Stimulated activated CD4-positive, alpha-beta T cell treated with anti-CD3 and anti-CD28 coated beads, Interleukin-2, amount 100 ng/mL, for 24 hours (primary cell): ENCODE results near the gene CALN1.
"Not testable (repeated sequence)": the region's sequence is repeated elsewhere in the genome, so short reads cannot be mapped to it uniquely, and the experiment has no call there.

Experiments
- DNase-seq, 2 donors: peaks; one replicate each; pipeline ENCODE4 v3.0.0-alpha.2; 2020

The CALN1 gene

DNA sequence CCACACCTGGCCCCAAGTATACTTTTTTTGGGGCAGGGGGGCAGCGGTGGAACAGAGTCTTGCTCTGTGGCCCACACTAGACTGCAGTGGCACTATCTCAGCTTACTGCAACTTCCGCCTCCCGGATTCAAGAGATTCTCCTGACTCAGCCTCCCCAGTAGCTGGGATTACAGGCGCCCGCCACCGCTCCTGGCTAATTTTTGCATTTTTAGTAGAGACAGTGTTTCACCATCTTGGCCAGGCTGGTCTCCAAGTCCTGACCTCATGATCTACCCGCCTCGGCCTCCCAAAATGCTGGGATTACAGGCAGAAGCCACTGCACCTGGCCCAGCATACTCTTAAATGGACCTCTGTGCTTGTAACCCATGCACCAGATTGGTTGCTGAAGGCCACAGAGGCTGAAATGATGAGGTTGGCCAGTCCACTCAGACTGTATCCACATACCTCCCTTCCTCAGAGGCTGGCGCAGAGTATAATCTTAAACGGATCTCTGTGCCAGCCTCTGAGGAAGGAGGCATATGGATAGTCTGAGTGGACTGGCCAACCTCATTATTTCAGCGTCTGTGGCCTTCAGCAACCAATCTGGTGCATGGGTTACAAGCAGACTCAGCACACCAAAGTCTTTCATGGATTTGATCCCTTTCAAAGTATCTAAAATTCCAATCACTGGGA, 3.0 kb downstream of the CALN1 start:
- DNase-seq = no peak

DNA sequence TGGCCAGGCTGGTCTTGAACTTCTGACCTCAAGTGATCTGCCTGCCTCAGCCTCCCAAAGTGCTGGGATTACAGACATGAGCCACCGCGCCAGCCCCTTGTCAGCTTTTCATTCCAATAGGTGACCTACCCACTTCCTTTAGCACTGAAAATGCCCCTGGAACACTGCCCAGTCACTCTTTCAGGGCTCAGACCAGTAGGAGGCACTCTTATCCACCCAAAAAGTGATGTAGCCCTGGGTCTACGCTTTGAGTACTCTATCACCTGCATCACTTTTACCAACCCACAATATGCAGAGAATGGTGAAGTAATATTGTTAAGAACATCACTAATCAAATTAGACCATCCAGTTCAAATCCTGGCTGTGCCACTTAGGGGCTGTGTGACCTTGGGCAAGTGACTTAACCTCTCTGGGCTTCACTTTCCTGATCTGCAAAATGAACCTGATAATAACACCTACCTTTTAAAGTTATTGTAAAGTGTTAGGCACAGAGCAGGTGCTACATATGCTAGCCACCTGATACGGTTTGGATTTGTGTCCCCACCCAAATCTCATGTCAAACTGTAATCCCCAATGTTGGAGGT, 5.2 kb downstream of the CALN1 start:
- no peak for DNase-seq

DNA sequence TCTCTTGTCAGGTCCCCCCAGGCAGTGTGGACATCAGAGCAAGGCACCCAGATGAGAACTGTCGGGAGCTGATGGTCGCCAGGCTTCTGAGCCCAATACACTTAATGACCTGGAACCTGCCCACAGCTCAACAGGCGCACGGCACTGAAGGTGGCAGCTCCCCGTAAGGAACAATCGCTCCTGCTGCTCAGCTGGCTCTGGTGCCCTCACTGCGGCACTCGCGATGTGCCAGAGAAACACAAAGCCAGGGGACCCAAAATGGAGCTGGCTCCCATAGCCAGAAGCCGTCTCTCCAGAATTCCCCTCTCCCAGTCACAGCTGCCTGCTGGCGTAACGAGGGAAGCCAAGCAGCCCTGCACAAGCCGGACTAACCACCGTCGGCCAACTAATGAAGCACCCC, 6.3 kb downstream of the CALN1 start:
- no peak for DNase-seq

DNA sequence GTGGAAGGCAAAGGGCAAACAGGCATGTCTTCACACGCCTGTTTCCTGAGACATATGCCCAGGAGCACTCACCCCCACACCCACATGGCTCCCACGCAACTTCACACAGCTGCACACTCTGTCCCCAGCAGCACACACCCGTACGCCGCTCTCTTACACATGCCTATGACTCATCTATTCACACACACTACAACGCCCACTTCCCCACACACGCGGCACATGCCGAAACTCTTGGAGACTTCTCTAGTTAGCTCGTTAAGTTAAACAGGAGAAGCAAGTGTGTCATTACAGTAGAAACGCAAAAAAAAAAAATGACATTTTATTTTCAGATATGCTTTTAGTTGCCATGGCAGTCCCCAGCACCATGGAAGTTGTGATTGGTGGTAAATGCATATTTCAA, 6.7 kb downstream of the CALN1 start:
- peak in 1 of 2 donors; percentile 3 for DNase-seq

DNA sequence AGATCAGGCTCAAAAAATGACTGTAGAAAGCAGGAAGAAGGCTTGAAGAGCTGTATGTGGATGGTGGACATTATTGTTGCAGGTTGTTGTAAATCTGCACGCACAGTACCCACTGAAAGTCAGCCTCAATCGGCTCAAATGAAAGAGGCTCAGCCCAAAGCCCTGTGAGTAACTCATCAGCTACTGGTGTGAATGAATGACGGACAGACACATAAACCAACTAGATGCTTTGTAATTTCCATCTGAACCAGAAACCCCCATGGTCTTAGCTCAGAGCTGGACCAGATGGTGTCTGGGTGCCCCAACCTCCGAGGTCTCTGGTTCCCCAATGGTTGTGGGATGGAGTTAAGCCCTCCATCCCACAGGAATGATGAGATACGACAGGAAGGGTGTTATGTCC, 7.4 kb downstream of the CALN1 start:
- DNase-seq = no peak

DNA sequence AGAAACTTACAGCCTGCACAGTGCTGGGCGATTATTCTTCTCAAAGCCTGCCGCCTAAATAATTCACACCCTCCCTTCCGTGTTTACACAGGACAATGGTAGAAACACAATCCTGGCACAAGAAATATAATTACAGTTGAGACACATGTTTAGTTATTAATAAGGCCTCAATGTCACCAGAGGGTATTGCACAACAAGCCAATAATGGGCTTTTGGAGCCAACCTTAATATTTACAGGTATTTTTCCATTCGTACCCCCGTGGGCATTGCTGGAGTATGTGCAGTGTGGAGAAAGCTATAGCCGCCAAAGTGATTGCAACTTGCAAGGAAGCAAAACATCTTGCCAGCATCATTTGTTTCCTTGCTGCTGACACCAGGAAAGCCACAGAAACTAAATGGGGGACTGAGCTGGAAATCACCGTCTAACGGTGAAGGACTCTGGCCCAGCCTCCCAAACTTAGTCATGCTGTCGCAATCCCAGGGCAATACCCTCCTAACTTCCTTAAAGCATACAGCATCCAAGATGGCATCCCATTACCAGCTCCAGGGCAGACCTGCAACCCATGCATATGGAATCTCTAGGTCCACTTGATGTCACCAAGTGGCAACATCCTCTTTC, 8.6 kb downstream of the CALN1 start:
- DNase-seq = no peak

DNA sequence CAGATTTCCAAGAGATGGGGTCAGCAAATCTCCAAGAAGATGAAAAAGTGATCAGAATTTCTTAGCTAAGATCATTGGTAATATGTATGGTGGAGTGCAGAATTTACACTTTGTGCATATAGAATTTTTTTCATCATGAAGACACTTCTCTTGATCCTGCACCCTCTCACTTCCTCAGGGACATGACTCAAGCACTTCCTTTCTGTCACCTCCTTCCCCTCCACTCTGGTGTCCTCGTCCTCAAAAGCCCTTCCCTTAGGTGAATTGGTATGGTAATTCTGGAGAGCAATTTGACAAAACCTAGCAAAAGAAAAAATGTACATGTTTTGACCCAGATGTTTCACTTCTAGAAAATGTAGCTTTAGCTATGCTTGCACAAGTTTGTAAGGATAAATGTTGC, 18.1 kb downstream of the CALN1 start:
- no peak for DNase-seq

DNA sequence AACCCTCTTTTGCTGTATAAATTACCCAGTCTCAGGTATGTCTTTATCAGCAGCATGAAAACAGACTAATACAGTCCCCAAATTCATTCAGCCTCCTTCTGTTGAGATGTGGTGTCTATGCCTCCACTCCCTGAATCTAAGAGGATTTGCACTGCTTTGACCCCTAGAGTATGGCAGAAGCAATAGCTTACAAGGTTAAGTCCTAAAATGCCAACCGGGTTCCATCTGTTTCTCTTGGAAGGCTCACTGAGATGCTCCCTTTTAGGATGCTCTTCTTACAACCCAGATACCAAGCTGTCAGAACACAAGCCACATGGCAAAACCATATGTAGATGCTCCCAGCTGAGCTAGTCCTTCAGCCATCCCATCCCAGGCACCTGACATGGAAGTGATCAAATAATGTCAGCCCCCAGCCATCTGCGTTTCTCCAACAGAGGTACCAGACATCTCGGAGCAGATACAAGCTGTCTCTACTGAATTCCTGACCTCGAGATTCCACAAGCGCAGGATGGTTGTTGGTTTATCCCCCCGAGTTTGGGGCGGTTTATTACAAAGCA, 20.2 kb downstream of the CALN1 start:
- DNase-seq = no peak

DNA sequence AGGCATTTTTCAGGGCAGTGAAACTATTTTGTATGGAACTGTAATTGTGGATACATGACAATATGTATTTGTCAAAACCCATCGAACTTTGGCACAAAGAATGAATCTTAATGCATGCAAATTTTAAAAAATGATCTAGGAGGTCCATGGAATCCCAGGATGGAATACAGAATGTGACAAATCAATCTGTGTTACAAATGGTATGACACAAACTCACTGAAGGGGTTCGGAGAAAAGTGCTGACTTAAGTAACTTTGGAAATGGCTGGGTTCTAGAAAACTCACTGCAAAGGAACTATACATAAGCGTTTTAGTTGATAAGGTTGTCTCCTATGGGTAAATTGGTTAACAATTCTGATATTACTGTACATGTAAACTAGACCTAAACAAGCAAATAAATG, 26.0 kb downstream of the CALN1 start:
- no peak for DNase-seq

DNA sequence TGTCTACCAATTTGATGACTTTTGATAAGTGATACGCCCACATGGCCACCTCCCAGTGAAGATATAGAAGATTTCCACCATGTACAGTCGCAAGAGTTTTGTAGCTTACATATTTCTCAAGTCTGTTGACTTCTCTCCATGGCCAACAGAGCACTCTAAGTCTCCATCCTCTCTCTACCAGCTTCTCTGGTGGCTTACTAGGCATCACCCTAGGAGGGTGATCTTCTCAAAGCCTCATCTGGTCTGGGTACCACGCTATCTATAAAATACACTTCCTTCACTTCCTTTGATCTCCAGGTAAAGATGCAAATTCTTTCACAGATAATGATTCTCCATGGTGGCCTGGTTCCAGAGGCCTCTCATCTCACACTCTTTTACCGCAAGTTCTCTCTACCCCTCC, 49.9 kb downstream of the CALN1 start:
- no peak for DNase-seq

DNA sequence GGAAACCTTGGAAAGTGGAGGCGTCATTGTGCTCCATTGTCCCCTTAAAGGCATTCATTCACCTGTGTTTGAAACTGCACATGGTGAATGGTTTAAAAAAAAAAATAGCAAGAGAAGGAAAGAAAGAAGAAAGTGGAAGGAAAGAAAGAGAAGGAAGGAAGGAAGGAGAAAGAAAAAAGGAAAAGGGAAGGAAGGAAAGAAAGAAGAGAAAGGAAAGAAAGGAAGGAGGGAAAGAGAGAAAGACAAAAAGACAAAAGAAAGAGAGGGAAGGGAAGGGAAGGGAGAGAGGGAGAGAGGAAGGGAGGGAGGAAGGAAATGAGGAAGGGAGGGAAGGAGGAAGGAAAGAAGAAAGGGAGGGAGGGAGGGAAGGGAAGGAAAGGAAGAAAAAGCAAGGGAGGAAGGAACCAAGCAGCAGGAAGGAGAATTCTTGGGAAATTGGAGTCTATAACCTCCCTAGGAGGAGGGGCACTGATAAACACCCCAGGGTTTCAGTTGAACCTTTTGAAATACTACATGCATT, 66.9 kb downstream of the CALN1 start:
- no peak for DNase-seq

DNA sequence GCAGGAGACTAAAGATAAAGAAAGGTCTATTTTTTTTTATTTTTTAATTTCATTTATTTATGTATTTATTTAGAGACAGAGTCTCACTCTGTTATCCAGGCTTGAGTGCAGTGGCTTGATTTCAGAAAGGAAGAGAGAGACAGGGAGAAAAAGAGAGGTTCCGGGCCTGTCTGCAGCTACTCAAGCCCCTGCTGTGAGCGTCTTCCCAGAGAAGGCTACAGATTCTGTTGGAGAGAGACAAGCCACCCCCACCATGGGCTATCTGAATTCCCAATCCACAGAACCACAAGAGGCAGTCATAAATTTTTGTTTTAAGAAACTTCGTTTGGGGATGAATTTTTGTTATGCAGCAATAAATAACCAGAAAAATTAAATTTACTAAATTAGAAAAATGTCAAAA, 68.1 kb downstream of the CALN1 start:
- DNase-seq = no peak

DNA sequence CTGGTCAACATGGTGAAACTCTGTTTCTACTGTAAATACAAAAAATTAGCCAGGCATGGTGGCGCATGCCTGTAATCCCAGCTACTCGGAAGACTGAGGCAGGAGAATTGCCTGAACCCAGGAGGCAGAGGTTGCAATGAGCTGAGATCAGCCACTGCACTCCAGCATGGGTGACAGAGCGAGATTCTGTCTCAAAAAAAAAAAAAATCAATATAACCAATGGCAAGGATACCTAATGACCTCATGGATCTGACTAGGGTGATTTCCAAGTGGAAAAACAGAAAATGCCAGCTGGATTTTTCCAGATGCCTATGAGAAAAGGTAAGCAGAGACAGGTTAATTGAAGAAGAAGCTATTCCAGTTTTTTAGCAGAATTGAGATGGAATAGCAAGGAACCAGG, 68.8 kb downstream of the CALN1 start:
- not testable (repeated sequence) for DNase-seq

DNA sequence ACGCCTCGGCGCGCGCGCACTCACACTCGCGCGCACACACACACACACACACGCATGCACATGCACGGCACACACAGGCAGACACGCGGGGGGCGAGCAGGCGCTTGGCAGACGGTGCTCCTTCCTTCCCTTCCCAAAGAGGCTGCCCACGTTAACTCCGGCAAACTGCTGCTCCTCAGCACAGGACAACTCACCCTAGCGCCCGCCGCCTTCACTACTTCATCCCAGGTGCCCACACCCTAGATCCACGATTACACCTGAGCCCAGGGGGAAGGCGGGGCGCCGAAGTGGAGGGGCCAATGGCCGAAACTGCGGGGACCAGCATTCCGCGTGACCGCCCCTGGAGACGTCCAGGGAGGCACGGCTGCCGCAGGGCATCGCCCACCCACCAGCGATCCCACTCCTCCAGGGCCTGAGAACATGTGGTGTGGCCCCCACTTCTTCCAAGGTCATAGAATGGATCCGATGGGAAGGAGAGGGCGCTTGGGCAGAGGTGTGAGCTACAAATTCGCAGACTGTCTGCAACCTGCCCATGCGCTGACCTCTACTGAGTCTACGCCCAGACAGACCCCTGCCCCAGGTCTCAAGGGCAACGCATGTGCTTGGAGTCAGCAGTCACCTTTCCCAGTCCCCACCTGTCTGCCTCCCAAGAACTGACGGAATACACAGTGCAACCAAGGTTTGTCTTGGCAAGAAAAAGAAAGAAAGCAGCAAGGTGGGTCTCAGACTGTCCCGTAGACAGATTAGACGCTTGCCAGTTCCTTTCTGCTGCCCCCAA, 74.6 kb downstream of the CALN1 start:
- DNase-seq = no peak

DNA sequence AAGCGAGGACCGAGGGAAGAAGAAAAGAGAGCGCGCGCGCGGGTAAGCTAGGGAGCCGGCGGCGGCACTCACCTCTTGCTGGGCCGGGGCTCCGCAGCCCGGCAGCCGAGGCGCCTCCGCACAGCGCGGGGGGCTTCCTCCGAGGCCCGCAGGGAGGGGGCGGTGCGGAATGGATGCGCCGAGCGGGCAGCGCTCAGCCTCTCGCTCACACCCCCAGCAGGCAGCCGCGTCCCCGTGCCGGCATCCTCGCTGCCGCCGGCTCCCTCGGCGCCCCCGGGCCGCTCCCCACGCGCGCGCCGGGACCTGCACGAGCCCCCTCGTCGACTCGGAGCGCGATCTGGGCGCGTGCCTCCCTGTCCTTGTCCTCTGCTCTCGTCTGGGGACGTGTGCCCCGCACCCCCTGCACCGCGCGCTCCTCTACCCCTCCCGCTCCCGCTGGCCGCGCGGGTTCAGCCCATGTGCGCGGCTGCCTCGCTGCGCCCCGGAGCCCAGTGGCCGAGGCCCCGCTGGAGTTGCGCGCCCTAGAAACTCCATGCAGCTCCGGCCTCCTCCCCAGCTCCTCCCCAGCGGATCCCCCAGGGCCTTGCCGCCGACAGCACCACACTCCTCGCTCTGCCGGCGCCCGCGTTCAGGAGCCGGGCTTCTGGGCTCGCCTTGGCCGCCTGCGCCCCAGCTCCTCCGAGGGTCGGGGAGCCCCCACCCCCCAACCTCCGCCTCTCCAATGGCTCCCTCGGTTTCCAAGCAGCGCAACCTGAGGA, 75.3 kb downstream of the CALN1 start:
- DNase-seq = no peak

DNA sequence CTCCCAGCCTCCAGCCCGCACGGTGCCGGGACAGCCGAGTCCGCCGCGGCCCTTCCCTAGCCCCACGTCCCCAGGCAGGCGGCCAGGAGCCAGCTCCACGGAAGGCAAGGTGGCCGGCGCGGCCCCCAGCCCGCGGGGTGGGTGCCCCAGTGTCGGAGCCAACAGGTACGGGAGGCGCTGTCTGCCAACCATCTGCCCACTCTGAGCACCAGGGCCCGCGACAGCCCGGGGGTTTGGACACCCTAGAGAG, 75.8 kb downstream of the CALN1 start:
- DNase-seq = no peak

DNA sequence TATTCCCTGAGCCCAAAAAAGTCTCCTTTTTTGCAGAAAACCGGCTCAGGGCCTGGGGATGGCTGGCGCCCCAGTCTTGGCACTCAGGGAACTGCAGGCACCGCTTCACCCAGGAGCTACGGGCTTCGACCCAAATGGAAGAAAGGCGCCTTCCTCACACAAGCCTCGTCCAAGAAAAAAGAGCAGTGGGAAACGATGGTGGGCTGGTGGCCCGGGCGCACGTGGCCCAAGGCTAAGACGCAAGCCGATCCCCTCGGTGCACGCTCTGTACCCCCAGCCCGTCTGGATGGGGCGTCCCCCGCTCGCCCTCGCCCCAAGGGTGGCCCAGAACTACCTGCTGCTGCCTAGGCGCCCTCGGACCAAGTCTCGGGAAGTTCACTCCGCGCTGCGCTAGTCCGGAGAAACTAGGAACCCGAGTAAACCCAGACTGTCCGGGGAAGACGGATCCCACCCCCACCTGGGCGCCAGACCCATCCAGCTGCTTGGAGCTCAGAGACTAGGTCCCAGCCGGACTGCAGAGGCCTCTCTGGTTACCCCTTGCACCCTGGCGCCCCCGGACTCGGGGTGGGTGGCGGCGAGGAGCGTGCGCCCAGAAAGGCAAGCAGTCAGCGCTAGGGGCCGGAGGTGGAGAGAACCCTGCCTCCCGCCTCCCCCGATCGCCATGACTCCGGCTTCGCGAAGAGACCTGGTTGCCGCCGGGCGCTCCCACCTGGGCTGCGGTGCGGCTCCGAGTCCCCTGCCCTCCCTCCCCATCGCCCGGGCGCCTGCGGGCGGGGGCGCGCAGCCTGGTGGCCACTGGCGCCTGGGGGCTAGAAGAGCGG, 76.4 kb downstream of the CALN1 start:
- DNase-seq = no peak

DNA sequence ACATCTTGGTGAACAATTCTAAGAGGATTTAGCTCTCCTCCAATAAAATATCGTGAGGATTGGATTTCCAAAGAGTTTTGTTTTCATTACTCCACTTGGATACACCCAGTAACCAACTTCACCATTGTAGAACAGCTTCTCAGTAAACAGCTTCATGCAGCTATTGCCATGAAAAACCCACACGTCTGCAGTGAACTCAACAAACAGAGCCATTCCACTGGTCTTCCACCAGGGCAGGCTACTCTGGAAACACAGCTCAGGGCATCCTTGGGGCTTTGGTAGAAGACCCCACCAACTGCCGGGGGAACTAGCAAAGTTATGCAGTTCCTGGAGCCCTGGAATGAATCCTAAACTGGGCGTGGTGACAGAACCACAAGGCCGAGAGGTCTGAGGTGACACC, 77.4 kb downstream of the CALN1 start:
- DNase-seq = no peak

DNA sequence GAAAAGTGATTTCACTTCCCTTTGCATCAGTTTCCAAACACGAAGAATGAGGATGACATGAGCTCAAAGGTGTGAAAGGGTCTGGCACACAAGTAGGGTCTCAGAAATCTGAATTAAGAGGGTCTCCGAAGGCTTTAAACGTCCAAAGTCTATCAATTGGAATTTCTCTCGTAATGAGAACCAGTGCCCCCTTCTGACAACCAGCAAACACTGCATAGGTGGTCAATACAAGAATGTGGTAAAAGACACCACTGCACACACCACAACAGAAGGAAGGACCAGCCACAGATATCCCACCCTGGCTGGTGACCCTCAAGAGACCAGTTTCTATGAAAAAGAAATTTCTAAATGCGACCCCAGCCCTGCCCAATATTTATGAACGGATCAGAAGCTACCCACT, 78.1 kb downstream of the CALN1 start:
- no peak for DNase-seq

DNA sequence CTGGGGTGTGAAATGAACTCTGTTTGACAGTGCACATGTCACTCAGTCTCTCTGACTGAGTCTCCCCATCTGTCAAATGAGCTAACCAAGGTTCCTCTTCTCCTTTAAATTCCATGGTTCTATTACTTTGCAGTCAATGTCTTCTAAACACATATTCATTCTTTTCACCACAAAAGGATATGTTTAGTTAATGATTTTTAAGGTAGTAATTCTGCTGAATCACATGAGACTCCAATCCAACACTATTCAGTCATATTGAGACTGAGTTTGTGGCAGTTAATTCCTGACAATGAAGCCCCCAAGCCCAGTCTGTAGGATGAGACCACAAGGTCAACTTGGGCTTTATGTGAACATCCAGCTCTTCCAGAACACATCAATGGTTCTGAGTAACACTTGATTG, 85.3 kb downstream of the CALN1 start:
- no peak for DNase-seq

DNA sequence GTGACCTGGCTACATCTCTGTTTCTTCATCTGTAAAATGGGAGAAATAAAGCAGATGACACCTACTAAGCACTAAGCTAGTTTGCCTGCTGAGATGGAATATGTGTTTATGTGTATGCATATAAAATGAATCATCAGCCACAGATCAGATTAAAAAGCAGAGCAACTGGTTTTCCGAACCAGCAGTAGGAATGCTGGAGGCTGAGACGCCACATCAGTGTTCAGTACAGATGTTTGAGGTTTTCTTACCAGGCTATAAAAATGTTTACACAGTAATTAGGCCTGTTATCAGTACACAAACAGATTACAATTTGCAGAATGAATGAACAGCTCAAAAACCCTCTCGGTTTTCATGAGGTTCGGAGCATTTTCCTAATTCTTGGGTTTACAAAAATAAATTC, 85.8 kb downstream of the CALN1 start:
- no peak for DNase-seq

DNA sequence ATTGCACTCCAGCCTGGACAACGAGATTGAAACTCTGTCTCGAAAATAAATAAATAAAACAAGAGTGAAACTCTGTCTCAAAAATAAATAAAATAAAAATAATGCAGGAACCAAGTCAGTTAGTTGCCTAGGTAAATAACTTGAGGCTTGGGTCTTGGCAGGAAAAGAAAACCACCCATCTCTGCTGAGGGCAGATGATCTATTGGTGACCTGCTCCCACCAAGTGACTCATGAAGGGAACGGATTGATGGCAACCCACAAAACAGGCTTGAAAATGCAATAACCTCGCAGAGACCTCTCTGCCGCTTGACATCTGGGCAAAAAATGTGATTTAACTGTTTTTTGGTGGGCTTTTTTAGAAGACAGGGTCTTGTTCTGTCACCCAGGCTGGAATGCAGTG, 86.6 kb downstream of the CALN1 start:
- DNase-seq = no peak
